ENCODE results near the gene DNAH1.

The DNAH1 gene

DNA sequence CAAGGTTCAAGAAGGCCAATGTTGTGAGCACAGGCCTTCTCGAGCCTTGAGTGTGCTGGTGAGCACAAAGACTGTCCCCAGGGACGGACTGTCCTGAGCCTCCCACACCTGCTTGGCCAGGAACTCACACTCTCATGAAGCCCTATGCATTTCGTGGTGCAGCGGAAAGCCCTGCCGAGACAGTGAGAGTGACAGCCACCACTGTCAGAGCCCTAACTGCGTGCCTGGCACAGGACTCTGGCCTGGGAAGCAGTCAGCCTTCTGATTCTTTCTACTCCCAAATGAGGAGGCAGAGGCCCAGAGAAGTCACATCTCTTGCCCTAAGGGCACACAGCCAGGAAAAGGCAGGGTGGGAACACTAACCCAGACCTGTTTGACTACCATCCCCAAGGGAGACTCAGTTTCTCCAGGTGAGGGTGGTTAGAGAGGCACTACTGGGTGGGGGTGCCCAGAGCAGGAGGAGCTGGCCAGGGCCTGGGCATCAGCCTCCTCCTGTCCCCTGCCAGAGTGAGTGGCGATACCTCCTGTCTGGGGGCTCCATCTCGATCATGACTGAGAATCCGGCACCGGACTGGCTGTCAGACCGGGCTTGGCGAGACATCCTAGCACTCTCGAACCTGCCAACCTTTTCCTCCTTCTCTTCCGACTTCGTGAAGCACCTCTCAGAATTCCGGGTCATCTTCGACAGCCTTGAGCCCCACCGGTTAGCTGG lies 78.0 kb downstream of the DNAH1 start:
- DNase-seq: no peak

DNA sequence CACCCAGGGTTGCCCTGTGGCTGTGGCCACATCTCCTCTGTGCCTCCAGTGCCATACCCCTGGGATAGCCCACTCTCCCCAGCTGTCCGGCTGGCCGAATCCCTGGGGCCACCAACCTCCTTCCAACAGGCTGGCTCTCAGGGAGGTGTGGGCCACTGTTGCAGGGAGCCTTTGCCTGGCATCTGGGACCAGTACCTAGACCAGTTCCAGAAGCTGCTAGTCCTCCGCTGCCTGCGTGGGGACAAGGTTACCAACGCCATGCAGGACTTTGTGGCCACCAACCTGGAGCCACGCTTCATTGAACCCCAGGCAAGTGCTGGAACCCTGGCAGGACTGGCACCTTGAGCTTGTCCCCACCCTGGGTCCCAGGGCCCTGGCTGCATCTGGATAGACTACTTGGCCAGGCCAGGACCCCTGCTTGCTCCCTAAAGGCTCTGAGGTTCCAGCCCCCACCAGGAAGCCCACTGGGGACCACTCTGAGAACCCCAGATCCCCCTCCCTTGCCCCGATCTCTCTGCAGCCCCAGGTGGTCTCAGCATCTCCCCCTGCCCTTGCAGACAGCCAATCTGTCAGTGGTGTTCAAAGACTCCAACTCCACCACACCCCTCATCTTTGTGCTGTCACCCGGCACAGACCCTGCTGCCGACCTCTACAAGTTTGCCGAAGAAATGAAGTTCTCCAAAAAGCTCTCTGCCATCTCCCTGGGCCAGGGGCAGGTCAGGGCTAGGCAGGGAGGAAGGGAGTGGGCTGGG lies 78.8 kb downstream of the DNAH1 start:
- no peak for DNase-seq

DNA sequence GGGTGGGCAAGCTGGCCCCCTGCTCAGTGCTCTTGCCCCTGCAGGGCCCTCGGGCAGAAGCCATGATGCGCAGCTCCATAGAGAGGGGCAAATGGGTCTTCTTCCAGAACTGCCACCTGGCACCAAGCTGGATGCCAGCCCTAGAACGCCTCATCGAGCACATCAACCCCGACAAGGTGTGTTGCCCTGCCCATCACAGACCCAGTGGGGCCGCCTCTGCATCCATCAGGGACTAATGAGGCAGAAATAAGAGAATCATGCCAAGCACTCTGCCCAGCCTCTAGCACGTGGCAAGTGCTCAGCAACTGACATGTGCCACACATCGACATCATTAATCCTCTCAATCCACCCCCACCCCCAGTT lies 79.4 kb downstream of the DNAH1 start:
- no peak for DNase-seq

DNA sequence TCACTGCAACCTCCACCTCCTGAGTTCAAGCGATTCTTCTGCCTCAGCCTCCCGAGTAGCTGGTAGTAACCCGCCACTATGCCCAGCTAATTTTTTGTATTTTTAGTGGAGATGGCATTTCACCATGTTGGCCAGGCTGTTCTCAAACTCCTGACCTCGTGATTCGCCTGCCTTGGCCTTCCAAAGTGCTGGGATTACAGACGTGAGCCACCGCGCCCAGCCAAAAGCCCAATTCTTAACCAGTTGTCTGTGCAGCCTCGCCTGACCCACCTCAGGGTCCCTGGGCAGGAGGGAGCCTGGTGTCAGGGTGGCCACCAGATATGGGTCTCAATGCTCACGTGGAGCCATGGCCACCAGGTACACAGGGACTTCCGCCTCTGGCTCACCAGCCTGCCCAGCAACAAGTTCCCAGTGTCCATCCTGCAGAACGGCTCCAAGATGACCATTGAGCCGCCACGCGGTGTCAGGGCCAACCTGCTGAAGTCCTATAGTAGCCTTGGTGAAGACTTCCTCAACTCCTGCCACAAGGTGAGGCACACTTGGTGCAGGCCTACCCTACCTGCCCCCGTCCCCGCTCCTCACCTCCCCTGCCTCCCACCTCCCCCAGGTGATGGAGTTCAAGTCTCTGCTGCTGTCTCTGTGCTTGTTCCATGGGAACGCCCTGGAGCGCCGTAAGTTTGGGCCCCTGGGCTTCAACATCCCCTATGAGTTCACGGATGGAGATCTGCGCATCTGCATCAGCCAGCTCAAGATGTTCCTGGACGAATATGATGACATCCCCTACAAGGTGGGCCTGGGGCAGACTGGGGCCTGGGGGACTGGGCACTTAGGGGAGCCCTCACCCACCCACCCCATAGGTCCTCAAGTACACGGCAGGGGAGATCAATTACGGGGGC lies 80.1 kb downstream of the DNAH1 start:
- no peak for DNase-seq

DNA sequence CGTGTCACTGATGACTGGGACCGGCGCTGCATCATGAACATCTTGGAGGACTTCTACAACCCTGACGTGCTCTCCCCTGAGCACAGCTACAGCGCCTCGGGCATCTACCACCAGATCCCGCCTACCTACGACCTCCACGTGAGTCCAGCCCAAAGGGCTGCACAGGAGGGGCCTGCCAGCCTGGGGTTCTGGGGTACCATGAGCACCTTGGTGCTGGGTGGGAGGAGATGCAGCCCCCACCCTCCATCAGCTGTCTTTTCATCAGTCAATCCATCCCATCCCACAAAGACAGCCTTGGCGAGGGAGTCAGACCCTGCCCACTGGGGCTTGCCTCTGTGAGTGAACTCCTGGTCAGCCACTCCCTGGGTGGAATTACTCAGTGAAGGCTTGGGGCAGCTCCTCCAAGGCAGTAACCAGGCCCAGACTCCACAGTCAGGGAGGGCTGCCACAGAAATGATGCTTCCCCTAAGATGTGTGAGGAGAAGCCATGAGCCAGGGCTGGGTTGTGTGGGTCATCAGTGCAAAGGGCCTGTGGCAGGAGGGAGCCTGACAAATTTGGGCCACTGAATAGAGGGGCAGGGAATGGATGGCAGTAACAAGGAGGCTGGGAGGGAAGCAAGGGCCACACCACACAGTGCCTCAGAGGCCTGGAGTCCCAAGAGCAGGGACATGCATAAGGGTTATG lies 80.9 kb downstream of the DNAH1 start:
- DNase-seq: no peak

DNA sequence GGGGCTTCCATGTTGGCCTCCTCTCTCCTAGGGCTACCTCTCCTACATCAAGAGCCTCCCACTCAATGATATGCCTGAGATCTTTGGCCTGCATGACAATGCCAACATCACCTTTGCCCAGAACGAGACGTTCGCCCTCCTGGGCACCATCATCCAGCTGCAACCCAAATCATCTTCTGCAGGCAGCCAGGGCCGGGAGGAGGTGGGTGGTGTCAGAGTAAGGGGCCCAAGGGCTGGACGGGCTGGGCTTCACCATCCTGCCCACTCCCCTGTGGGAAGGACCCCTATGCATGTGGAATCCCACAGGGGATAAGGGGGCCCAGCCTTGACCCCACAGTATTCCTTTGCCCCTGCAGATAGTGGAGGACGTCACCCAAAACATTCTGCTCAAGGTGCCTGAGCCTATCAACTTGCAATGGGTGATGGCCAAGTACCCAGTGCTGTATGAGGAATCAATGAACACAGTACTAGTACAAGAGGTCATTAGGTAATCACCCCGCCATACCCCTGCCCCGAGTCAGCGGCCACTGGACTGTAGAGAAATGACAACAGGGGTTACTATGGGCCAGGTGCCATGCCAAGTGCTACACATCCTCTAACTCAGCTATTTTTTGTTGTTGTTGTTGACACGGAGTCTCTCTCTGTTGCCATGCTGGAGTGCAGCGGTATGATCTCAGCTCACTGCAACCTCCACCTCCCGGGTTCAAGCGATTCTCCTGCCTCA lies 81.7 kb downstream of the DNAH1 start:
- DNase-seq: no peak

DNA sequence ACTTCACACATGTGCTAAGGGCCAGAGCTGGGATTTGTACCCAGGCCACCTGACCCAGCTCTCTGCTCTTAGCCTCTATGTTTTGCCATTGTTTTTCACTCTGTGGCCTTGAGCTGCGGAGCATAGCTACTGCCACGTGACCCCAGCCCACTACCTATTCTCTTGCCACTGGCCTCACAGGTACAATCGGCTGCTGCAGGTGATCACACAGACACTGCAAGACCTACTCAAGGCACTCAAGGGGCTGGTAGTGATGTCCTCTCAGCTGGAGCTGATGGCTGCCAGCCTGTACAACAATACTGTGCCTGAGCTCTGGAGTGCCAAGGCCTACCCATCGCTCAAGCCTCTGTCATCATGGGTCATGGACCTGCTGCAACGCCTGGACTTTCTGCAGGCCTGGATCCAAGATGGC lies 82.6 kb downstream of the DNAH1 start:
- no peak for DNase-seq

DNA sequence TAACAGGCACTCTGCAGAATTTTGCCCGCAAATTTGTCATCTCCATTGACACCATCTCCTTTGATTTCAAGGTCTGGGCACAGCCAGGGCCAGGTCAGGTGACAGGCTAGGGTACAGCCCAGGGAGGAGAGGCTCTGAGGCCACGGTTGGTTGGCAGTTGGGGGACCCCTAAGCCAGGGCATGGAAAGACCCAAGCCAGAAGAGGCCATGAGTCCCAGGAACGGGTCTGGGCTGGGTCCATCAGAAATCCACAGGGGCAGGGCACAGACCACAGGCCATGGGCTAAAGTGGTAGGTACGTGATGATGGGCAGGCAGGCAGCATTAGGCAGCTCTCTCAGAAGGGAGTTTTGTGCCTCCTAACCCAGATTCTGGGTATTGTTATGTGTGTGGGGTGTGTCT lies 83.0 kb downstream of the DNAH1 start:
- no peak for DNase-seq

DNA sequence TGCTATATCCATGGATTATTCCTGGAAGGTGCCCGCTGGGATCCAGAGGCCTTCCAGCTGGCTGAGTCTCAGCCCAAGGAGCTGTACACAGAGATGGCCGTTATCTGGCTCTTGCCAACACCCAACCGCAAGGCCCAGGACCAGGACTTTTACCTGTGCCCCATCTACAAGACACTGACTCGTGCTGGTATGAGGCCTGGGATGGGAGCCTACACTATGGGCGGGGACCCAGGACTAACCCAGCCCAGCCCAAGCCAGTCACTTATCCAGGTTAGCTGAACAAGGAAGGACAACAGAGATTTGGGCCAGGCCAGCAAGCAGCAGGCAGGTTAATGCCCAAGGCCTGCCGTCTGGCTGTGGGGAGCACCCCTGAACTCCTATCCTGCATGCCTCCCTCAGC lies 83.5 kb downstream of the DNAH1 start:
- DNase-seq: no peak

DNA sequence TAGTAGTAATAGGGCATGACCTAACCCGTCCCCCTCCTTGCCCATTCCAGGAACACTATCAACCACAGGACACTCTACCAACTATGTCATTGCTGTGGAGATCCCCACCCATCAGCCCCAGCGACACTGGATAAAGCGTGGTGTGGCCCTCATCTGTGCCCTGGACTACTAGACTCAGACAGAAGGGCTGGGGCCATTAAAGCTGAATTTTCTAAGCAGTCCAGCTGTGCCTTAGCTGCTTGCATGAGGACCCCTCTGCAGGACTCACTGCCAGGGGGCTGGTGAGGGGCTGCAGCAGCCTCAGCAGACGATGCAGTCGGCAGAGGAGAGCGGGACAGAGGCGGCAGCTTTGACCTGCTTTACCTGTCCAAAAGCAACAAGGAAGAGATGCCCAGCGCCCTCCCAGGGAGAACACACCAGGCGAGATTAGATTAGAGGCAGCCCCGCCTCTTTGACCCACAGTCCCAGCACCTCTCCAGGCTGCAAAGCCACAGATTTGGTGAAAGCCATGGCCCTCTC lies 84.2 kb downstream of the DNAH1 start:
- no peak for DNase-seq

DNA sequence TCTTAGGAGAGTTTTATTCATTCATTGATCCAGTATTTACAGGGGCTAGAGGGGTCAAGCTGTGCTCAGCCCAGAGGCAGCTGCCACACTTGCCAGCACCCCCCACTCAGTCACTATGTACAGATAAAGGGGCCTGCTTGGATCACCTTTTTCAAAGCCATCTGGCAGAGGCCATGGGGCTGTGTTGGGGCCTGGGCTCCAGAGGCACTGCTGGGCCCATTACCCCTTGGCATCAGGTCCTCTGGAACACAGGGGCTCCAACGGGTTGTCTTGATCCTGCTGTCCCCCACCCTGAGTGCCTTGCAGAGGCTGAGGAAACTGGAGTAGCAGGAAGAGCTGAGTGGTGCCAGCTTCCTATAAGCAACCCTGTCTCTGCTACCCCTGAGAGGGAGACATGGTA lies 84.9 kb downstream of the DNAH1 start:
- no peak for DNase-seq

DNA sequence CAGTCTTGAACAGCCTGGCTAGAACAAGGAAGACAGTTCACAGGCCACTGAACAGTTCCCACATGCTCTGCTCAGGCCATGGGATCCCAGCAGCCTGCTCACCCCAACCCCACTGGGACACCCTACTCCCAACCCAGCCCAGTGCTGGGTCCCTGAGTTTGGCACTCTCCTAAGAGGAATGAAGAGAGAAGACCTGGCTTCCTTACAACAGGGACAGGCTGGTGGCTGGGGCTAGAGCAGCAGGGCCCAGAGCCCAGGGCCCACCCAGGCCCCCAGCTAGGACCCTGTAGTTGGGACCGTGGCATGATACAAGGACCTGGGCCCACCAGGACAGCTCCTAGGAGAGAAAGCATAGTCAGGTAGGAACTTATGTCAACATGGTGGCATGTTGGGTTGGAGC lies 85.4 kb downstream of the DNAH1 start:
- DNase-seq: no peak

DNA sequence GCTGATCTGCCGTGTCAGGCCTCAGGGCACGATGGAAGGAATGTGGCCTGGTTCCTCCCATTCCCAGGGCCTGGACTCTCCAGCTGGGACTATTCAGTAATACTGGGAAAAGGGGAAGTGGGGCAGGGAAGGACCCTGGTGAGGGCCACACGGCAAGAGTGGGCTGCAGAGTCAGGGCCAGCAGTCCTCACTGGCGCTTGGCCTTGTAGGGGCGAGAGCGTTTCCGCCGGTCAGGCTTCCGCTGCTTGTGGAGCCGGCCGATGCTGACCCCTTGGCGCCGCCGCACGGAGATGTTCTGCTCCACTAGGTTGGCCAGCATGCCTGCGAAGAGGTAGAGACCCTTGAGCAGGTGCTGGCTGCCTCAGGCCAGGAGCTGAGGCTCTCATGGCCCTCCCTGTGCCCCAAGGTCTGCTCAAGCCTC lies 86.0 kb downstream of the DNAH1 start:
- no peak for DNase-seq

DNA sequence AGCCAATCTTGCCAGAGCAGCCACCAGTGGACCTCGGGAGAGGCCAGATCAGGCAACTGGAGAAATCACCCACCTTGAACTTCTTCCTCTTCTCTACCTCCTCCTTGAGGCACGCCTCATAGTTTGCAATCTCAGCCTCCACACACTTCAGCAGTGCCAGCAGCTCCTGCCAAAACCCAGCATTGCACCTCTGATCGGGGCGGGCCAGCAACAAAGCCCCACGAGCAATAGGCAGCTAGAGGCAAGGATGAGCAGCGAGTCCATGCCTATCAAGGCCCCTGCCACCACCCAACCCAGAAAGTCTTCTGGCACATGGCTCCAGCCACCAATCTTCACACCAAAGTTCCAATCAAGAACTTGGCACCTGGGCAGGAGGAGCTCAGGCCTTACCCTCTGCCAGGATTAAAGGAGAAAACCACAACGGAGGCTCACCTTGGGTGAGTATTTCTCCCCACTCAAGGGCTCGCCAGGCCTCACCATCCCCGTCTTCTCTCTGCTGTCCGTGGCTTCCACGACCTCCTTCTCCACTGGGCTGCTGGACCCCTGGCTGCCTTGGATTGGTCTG lies 86.7 kb downstream of the DNAH1 start:
- no peak for DNase-seq

DNA sequence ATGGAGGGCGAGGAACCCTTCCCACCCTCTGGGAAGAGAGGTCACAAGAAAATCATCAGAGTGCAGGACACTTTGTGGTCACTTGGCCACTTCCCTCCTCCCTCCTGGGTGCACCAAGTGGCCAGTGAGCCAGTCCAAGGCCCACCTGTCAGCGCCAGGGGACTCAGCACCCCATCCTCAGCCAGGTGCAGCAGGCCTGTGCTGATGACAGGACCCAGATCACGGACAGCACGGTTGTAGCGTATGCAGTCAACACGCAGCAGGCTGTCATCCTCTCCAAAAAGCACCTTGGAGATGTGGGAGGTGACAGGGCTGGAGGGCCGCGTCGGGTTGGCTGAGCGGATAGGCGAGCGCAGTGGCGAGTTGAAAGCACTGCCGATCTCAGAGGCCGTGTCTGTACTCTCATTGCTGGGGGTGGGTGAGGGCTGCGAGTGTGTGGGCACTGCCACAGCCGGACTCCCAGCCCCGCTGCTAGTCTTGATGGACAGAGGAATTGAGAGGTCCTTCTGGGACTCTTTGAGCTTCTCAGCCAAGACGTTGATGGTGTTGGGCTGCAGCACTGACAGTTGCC lies 87.2 kb downstream of the DNAH1 start:
- no peak for DNase-seq

DNA sequence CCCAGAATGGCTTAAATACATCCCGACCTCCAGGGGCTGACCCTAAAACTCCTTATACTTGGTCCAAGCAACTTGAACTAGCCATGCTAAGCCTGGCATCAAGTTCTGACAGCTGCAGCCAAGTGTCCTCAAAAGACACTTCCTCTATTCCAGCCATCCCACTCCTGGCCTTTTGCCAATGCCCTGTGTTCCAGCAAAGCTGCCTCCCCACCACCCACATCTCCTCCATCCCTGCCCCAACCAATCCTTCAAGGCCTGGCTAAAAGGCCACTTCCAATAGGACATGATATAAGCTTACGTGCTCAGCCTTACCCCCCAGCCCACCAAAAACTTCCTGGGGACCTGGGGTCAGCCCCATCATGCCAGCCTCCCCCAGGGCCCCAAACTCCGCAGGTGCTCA lies 87.8 kb downstream of the DNAH1 start:
- DNase-seq: no peak

DNA sequence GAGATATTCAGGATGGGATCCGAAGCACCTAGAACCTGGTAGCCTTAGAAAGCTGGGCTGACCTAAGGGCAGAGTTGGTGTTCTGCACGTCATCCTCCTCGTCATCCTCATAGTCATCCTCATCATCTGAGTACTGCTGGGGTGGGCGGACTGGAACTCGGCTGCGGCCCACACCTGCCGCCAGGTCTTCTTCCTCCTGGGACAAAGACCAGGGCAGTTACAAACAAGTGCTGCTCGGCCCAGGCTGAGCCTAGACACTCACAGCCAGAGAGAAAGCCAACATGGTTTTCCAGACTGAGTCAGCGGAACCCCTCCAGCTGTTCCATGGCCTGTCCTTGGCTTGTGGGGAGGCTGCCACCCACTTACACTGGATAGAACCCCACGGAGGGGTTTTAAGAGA lies 88.3 kb downstream of the DNAH1 start:
- no peak for DNase-seq

DNA sequence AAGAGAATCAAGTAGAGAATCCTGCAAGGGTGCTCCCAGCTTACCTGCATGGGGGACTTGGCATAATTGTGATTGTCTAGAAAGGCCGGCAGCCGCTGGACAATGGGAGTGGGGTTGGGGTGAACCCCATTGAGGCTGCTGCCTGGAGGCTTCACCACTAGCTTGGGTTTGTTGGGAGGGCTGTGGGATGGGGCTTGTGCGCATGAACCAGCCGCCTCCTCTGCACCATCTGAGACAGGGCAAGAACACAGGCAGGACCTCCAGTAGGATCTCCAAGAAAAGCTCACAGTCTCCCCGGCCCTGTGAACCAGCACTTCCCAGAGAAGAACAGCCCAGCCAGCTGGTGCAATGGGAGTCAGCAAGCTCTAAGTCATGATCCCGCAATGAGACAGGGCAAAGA lies 88.9 kb downstream of the DNAH1 start:
- no peak for DNase-seq

DNA sequence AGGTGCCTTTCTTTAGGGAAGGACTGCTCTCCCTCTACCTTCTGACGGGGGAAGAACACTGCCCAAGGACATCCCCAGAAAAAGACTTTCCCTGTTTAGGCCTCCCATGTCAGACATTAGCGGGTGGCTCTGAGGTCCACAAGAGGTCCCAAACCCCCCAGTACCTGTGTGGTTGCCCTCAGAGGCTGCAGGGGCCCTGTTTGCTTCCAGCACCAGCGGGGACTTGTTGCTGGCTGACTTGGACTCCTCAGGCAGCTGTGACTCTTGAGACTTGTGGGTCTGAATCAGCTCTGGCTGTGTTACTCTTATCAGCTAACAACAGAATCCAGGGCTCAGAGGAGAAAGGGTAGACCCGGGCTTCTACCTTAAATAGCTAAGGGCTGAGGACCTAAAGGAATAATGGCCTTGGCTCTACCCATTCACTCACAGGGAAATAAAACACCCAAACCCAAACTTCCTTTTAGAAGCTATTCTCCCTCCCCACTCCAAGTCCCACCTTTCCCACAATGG lies 89.5 kb downstream of the DNAH1 start:
- DNase-seq: no peak

DNA sequence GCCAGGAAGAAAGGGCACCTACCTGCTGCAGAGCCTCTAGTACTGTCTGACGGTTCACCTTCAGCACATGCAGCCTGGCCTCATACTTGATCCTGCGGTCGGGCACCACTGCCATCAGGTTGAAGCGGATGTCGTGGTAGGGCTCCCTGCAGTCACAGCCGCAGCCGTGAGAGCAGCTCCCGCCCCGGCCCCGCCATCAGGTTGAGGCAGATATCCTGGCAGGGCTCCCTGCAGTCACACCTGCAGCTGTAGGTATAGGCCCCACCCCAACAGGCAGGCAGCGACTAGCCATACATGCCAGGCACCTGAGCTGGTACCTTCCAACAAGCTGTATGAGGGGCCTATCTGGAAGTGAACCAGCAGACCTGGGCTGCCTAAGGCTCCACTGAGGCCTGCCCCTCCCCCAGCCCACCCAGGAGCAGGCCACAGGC lies 90.1 kb downstream of the DNAH1 start:
- no peak for DNase-seq

Data from activated CD4-positive, alpha-beta T cell treated with anti-CD3 and anti-CD28 coated beads for 4 hours (primary cell).